Effector memory CD8-positive, alpha-beta T cell (primary cell): ENCODE measurements around the gene MCOLN3.

Experiments used
- ATAC-seq: fragments of 150-1000 bp; cut with Tn5 transposase; replicated peaks from 2 replicates; pipeline ENCODE4 v1.10.0; 2021; ENCODE audit warnings: mild to moderate bottlenecking, moderate library complexity
- DNase-seq, 3 experiments: peaks; one replicate each; pipeline ENCODE4 v3.0.0; 2021
- H3K27ac Mint-ChIP-seq, 2 donors: one replicate each; pipeline ENCODE4 v1.8.0; 2022; ENCODE audit warnings: mild to moderate bottlenecking in 2 of 2, mixed read lengths in 2 of 2, moderate library complexity in 2 of 2
- H3K27me3 Mint-ChIP-seq, 2 donors: one replicate each; pipeline ENCODE4 v1.8.0; 2022; ENCODE audit warnings: mixed read lengths in 2 of 2
- H3K36me3 Mint-ChIP-seq: one replicate; pipeline ENCODE4 v1.8.0; 2022; ENCODE audit warnings: mild to moderate bottlenecking, moderate library complexity, mixed read lengths; ENCODE audit not compliant: insufficient read depth
- H3K4me1 Mint-ChIP-seq, 2 donors: one replicate each; pipeline ENCODE4 v1.8.0; 2022; ENCODE audit warnings: low read depth in 2 of 2, mixed read lengths in 2 of 2
- H3K4me3 Mint-ChIP-seq, 2 donors: one replicate each; pipeline ENCODE4 v1.8.0; 2022; ENCODE audit warnings: mild to moderate bottlenecking in 2 of 2, mixed read lengths in 2 of 2, moderate library complexity in 2 of 2
- H3K9me3 Mint-ChIP-seq, 2 donors: one replicate each; pipeline ENCODE4 v1.8.0; 2022; ENCODE audit warnings: mixed read lengths in 2 of 2

MCOLN3 gene

DNA sequence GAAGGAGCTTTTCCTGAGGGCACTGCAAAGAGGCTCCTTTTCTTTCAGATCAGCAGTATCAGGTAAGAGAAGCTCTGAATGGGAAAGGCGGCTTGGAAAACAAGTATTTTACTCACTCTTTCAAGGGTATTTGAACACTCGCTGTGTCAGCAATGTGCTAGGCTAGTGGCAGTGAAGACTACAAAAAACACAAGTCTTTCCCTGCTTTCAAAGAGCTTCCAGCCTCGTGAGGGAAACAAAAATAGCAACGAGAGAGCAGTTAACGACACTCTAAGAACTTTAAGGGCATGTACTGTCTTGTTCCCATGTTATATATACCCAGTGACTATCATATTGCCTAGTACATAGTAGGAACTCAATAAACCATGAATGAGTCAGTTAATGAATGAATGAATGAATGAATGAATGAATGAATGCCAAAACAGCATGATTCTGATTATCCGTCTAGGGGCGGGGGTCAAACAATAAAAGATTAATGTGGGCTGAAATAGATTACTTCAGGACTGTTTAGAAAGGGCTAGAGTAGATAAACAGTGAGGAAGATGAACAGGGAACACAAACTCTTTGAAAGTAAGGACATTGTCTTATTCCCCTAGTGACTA lies 14.2 kb upstream of the MCOLN3 start:
- peak overlapping the region; percentile 77 to 85 for H3K27ac Mint-ChIP-seq
- DNase-seq (no peak), ATAC-seq (peak; percentile 1)
- peaks cover 7% of the 10 kb centered on the region for H3K36me3 Mint-ChIP-seq
- H3K4me1 Mint-ChIP-seq = peaks cover 9 to 13% of the 10 kb centered on the region in 2 donors
- H3K9me3 Mint-ChIP-seq = no peaks in the 10 kb centered on the region
- peaks cover 14 to 42% of the 10 kb centered on the region in 2 donors for H3K27me3 Mint-ChIP-seq
- H3K4me3 Mint-ChIP-seq = peak overlapping the region; percentile 78 to 80

DNA sequence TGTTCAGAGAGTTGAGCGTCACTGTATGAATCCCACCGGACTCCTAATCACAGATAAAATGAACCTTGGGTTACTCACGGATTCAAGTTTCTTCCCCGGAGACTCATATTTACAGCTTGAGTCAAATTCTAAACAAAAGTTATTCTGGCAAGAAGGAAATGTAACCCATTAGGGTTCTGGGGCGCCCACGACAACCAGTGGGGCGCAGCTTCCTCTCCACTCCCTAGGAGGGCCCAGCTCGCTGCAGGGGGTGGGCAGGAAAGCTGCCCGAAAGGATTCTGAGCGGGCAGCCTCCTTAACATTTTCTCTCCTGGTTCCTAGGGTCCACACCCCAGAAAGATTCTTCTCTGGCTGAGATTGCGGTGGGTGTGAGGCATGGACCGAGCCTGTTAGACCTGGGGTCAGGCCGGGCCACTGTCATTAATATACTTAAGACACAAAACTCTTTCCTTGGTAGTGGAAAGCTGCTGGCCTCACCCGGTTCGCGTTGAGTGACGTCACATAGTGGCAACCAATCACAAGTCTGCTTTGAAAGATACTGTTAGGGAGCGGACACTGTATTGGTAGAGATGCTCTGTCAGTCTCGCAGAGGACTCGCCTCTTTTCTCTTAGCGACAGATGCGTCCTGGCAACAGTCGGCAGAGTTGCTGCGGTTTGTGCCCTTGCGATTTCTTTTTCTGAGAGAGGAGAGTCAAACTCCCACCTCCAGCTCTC lies 13.6 kb upstream of the MCOLN3 start:
- H3K4me3 Mint-ChIP-seq = peak overlapping the region; percentile 78 to 80
- H3K4me1 Mint-ChIP-seq = peaks cover 9 to 13% of the 10 kb centered on the region in 2 donors
- H3K36me3 Mint-ChIP-seq = peaks cover 7% of the 10 kb centered on the region
- no peaks in the 10 kb centered on the region for H3K9me3 Mint-ChIP-seq
- peak; percentile 99 for ATAC-seq
- DNase-seq = peak; percentile 76 to 85 (median 80)
- peak overlapping the region; percentile 77 to 85 for H3K27ac Mint-ChIP-seq
- peaks cover 14 to 42% of the 10 kb centered on the region in 2 donors for H3K27me3 Mint-ChIP-seq

DNA sequence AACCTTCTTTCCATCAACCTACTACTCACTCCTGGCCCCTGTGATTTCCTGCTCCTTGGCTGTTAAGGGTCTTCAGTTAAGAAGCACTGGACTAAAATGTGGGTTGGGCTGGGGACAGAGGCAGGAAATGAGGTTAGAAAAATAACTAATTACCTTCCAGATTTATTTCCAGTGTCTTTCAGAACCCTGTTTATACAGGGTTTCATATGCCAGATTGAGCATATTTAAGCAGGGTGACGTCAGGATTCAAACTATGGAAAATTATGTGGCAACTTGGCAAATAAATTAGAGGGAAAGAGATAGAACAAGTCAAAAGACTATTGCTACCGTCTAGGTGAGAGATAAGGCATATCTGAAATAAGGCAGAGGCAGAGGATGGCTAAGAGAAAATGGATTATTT lies 11.7 kb upstream of the MCOLN3 start:
- Mint-ChIP-seq H3K4me1 (peaks cover 9 to 13% of the 10 kb centered on the region in 2 donors), H3K4me3 (no peak overlapping the region)

DNA sequence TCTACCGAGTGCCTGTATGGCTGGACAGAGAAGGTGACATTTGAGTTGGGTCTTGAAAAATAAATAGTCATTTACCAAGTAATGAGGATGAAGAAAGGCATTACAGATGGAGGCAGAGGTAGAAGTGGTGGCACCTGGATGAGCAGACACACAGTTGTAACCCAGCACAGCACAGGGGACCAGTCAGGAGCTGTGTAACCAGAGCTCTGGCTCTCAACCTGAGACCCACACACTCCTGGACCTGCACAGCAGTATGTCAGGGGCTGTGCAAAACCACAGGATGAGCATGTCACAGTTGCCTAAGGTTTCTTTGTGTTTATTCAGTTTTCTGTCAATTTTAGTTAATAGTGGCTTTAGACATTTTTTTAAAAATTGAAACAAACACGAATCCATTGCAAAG lies 11.3 kb upstream of the MCOLN3 start:
- Mint-ChIP-seq H3K27me3 (peaks cover 14 to 34% of the 10 kb centered on the region in 2 donors), H3K9me3 (no peaks in the 10 kb centered on the region), H3K4me3 (no peak overlapping the region), H3K27ac (no peak overlapping the region), H3K4me1 (peaks cover 9 to 13% of the 10 kb centered on the region in 2 donors), H3K36me3 (peaks cover 7% of the 10 kb centered on the region)
- ATAC-seq (no peak), DNase-seq (no peak)

More for the DNA sequence above, 11.7 kb upstream of the MCOLN3 start:
- ATAC-seq = no peak
- Mint-ChIP-seq H3K27me3 (peaks cover 14 to 34% of the 10 kb centered on the region in 2 donors), H3K27ac (no peak overlapping the region), H3K9me3 (no peaks in the 10 kb centered on the region), H3K36me3 (peaks cover 7% of the 10 kb centered on the region)
- DNase-seq = no peak

DNA sequence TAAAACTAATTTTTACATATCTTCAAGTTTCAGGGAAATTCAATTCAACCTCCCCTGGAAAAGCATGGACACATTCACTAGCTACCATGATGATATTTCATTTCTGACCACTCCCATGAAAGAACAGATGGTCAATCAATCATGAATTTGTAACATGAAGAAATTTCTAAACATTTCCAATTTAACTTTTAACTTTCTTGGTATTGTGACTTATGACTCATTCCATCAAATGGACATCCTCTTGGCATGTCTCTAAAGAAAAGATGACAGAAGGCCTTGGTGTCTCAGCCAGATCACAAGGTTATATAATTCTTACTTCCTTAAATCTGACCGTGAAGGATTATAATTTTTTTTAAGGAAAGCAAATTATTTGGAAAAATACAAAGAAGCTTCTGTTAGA lies 10.5 kb upstream of the MCOLN3 start:
- Mint-ChIP-seq H3K4me3 (no peak overlapping the region), H3K9me3 (no peaks in the 10 kb centered on the region), H3K27me3 (peaks cover 14 to 34% of the 10 kb centered on the region in 2 donors), H3K4me1 (peaks cover 9 to 13% of the 10 kb centered on the region in 2 donors), H3K36me3 (peaks cover 7% of the 10 kb centered on the region), H3K27ac (no peak overlapping the region)
- DNase-seq (no peak), ATAC-seq (no peak)

DNA sequence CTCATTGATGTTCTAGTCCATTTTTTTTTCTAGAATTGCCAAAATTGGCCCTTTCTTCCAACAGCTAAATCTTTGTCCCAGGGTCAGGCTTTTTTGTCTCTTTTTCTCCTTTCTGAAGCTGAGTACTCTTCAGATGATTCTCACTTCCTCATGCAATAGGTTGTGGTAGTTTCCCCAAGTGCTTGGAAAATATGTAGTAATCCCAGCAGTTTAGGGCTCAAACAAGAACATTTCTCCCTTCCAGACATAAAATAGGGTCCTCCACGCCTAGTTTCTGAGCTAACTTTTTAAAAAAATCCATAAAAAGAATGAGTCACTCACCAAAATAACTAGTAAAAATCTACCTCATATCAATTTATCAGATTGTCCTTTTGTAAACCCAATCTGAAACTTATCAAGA lies 10.0 kb upstream of the MCOLN3 start:
- H3K27me3 Mint-ChIP-seq = peaks cover 14 to 32% of the 10 kb centered on the region in 2 donors
- H3K4me3 Mint-ChIP-seq = no peak overlapping the region
- no peak for DNase-seq
- no peak overlapping the region for H3K27ac Mint-ChIP-seq
- H3K9me3 Mint-ChIP-seq = no peaks in the 10 kb centered on the region
- peaks cover 9 to 13% of the 10 kb centered on the region in 2 donors for H3K4me1 Mint-ChIP-seq
- no peak for ATAC-seq
- H3K36me3 Mint-ChIP-seq = peaks cover 7% of the 10 kb centered on the region

DNA sequence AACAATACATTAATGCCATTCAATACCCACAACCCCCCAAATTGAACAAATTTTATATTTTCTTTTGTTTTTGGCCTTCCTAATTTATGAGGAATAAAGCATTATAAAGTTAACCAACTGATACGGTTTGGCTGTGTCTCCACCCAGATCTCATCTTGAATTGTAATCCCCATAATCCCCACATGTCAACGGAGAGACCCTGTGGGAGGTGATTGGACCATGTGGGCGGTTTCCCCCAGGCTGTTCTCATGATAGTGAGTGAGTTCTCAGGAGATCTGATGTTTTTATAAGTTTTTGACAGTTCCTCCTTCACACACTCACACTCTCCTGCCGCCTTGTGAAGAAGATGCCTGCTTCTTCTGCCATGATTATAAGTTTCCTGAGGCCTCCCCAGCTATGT lies 6.4 kb upstream of the MCOLN3 start:
- Mint-ChIP-seq H3K4me1 (peaks cover 5 to 11% of the 10 kb centered on the region in 2 donors), H3K27me3 (peaks cover 11 to 16% of the 10 kb centered on the region in 2 donors), H3K36me3 (no peaks in the 10 kb centered on the region), H3K9me3 (no peaks in the 10 kb centered on the region), H3K27ac (no peak overlapping the region), H3K4me3 (no peak overlapping the region)
- ATAC-seq = no peak
- DNase-seq = no peak

DNA sequence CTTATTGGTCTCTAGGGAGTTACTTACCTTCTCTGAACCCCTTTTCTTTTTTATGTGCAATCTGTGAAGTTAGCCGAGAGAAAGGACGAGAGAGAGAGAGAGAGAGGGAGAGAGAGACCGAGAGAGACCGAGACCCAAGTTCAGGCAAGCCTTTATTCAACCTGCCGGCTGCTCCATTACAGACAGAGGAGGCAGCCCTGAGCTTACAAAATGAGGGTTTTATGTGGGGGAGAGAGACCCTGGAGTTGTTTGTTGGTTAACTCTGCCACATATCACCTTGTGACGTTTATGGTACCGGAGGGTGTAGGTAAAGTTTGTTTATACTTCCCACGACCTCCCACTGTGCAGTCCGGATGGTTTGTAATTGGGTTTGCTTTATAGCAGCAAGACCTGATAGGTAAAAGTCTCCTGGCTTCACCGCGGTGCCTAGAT lies 1.5 kb upstream of the MCOLN3 start:
- Mint-ChIP-seq H3K4me1 (peaks cover 6 to 14% of the 10 kb centered on the region in 2 donors), H3K27me3 (peaks cover 40 to 57% of the 10 kb centered on the region in 2 donors), H3K36me3 (no peaks in the 10 kb centered on the region), H3K9me3 (no peaks in the 10 kb centered on the region), H3K4me3 (peak overlapping the region in 1 of 2 donors; percentile 80), H3K27ac (no peak overlapping the region)
- no peak for DNase-seq
- ATAC-seq = no peak

DNA sequence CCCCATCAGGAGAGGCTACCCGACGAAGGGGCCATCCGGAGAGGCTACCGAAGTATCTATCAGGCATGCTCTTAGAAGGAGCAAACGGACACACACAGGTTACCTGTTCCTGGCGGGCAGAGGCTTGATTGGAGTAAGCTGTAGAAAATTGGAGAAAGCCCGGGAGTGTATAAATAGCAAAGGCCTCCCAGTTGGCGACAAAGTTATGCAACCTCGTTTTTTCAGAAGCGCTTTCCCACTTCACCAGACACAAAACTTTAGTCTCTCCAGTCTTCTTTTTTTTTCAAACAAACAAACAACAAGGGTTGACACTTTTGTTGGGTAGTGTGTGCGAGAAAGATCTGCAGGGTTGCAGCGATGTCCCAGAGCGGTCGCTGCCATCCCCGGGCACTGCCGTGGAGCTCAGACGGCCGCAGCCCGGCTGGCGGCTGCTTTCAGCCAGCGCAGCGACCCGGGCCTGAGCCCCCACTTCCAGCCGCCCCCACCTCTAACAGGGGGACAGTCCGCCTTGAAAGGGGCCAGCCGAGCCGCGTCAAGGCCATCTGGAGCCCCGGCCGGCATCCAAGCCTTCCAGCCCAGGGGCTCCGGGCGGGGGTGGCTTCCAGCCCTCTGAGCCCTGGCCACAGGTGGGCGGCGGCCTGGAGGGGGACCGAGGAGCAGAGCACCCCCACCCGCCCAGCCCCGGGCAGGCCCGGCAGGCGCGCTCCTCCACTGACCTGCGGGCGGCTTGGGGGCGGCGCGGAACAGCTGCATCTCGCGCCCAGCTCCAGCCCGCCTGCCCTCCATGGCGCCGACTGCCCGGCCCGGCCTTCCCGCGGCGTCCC lies 616 bp downstream of the MCOLN3 start:
- no peaks in the 10 kb centered on the region for H3K9me3 Mint-ChIP-seq
- peaks cover 6 to 14% of the 10 kb centered on the region in 2 donors for H3K4me1 Mint-ChIP-seq
- DNase-seq = no peak
- H3K4me3 Mint-ChIP-seq = peak overlapping the region; percentile 36 to 41
- no peak overlapping the region for H3K27ac Mint-ChIP-seq
- H3K27me3 Mint-ChIP-seq = peaks cover 40 to 58% of the 10 kb centered on the region in 2 donors
- H3K36me3 Mint-ChIP-seq = no peaks in the 10 kb centered on the region
- peak; percentile 55 for ATAC-seq

DNA sequence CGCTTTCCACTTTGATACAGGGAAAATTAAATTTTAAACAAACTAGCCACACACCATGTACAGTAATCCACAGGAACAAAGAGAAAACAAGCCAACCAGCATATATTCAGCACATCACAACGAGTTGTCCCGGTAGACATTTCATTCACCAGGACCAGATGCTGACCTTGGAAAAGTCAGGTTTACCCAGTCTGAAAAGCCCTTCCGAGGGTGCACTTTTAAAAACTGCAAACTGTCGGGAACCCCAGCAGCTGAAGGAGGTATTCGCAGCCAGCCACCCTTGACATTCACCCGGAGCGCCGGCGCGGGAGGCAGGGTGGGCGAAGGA lies 1.2 kb downstream of the MCOLN3 start:
- Mint-ChIP-seq H3K4me1 (peaks cover 6 to 14% of the 10 kb centered on the region in 2 donors), H3K9me3 (no peaks in the 10 kb centered on the region), H3K27ac (no peak overlapping the region), H3K27me3 (peaks cover 40 to 62% of the 10 kb centered on the region in 2 donors), H3K4me3 (peak overlapping the region; percentile 36 to 41), H3K36me3 (no peaks in the 10 kb centered on the region)
- ATAC-seq = no peak
- DNase-seq = no peak

DNA sequence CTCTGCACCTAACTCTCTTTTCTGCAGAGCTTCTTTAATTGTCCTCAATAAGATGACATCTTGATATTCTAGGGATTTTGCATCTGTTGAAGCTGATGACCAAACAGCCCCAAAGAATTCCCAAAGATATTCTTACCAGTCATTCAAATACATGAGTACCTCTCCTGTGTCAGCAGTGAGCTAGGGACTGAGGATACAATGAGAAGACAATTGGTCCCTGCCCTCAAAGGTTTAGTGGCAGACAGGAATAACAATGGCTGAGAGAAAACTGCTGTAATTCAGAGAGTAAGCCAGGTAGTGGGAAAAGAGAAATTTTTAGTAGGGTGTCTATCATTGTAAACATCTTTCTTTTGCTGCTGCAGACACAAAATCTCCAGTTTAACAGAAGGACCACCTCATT lies 5.9 kb downstream of the MCOLN3 start:
- no peak overlapping the region for H3K27ac Mint-ChIP-seq
- H3K4me3 Mint-ChIP-seq = no peak overlapping the region
- peaks cover 17 to 39% of the 10 kb centered on the region in 2 donors for H3K27me3 Mint-ChIP-seq
- peaks cover 0 to 1% of the 10 kb centered on the region in 2 donors for H3K4me1 Mint-ChIP-seq
- no peaks in the 10 kb centered on the region for H3K36me3 Mint-ChIP-seq
- no peaks in the 10 kb centered on the region for H3K9me3 Mint-ChIP-seq
- DNase-seq (no peak), ATAC-seq (no peak)

DNA sequence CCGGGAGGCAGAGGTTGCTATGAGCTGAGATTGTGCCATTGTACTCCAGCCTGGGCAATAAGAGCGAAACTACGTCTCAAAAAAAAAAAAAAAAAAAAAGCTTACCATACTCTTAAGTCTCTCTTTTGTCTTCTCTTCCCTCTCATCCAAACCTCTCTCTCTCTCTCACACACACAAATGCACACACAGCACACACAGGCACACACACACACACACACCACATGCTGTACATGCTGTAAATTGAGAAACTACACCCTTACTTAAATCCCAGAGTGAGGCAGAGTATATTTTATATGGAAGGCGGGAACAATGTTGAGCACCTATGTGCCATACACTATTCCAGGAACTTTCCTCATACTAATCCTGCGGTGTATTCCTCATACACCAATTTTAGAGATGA lies 6.5 kb downstream of the MCOLN3 start:
- H3K36me3 Mint-ChIP-seq = no peaks in the 10 kb centered on the region
- peaks cover 11 to 33% of the 10 kb centered on the region in 2 donors for H3K27me3 Mint-ChIP-seq
- no peaks in the 10 kb centered on the region for H3K9me3 Mint-ChIP-seq
- H3K4me3 Mint-ChIP-seq = no peak overlapping the region
- DNase-seq (no peak), ATAC-seq (no peak)
- H3K4me1 Mint-ChIP-seq = no peaks in the 10 kb centered on the region
- no peak overlapping the region for H3K27ac Mint-ChIP-seq

DNA sequence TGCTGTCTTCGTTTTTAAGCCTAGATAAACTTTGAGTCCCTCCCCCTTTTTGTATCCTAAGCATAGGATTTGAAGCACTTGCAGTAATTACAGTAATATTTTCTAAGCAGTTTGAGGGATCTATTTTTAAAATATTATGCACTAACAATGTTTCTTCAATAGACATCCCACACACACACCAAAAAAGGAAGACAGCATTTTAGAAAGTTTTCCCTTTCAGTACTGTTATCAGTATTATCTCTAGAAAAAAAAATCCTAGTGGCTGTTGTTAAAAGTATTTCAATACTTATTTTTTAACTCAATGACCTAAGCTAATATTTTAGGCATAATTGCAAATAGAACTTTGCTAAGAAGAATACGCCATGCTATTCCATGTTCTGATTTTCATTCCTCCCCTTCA lies 15.1 kb downstream of the MCOLN3 start:
- H3K27me3 Mint-ChIP-seq = no peaks in the 10 kb centered on the region
- H3K4me3 Mint-ChIP-seq = no peak overlapping the region
- no peaks in the 10 kb centered on the region for H3K36me3 Mint-ChIP-seq
- H3K4me1 Mint-ChIP-seq = no peaks in the 10 kb centered on the region
- H3K9me3 Mint-ChIP-seq = no peaks in the 10 kb centered on the region
- DNase-seq (no peak), ATAC-seq (no peak)
- H3K27ac Mint-ChIP-seq = no peak overlapping the region
